ENCODE data around the gene RAPGEFL1. TPM values are rescaled to one million over a fixed set of nuclear protein-coding genes. Genes with fewer than 3 reads are reported as not detected.

Gene RAPGEFL1, protein sequence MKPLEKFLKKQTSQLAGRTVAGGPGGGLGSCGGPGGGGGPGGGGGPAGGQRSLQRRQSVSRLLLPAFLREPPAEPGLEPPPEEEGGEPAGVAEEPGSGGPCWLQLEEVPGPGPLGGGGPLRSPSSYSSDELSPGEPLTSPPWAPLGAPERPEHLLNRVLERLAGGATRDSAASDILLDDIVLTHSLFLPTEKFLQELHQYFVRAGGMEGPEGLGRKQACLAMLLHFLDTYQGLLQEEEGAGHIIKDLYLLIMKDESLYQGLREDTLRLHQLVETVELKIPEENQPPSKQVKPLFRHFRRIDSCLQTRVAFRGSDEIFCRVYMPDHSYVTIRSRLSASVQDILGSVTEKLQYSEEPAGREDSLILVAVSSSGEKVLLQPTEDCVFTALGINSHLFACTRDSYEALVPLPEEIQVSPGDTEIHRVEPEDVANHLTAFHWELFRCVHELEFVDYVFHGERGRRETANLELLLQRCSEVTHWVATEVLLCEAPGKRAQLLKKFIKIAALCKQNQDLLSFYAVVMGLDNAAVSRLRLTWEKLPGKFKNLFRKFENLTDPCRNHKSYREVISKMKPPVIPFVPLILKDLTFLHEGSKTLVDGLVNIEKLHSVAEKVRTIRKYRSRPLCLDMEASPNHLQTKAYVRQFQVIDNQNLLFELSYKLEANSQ
- total RNA-seq (4.3 TPM), polyA plus RNA-seq (ENCODE audit: insufficient read depth, low read depth, low replicate concordance) (0.99 TPM)
- long read RNA-seq, donor 1: 0 reads
- long read RNA-seq, donor 2: 0 reads
- long read RNA-seq, donor 3: 0 reads
- long read RNA-seq, donor 4, partial matches to known transcripts: 5 of 5 reads
- long read RNA-seq, donor 4, other reads (novel, unspliced or antisense): 0 of 5 reads
- long read RNA-seq, donor 5: 0 reads
- long read RNA-seq, donor 6: 0 reads
- long read RNA-seq, donor 7, partial matches to known transcripts: 0 of 1 reads
- long read RNA-seq, donor 7, other reads (novel, unspliced or antisense): 1 of 1 reads
- long read RNA-seq, donor 8: 0 reads
- long read RNA-seq, donor 9: 0 reads
- long read RNA-seq, donor 10, partial matches to known transcripts: 0 of 1 reads
- long read RNA-seq, donor 10, other reads (novel, unspliced or antisense): 0 of 1 reads

DNA sequence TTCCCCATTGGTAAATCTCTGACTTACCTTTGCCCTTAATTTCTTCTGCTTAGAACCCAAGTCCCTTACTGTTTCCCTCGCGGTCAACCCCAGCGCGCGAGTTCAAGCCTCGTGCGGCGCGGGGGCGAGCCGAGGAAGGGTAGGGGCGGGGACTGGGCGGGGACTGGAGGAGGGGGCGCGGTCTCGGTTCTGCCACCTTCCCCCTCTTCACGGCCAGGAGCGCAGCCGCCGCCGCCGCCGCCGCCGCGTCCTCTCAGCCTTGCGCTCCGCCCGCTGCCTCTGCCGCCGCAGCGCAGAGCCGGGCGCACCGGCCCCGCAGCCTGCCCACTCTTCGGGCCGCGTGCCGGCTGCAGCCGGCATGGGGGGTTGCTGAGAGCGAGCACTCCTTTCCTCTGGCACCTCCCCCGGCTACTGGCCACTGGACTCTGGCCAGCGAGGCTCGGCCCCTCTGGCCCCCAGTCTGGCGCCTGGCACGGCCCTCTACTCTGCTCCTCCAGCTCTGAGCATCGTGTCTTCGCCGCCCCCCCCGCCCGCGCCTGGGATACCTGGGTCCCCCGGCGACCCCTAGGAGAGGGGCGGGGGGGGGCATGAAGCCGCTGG lies at the start of gene RAPGEFL1:
RAPGEFL1 (plus strand) TSS at position 196 of the 600 bp plus-strand sequence; CDS start at position 588, 392 bp downstream.
- intact Hi-C loops (cut with DNase I): no loop called here
- H3K9me3 ChIP-seq (ENCODE audit: control insufficient read depth in 2 of 3, insufficient read depth in 1 of 3, low read length in 3 of 3): no peaks in the 10 kb centered on the region
- TF ChIP-seq, protein P1, sequence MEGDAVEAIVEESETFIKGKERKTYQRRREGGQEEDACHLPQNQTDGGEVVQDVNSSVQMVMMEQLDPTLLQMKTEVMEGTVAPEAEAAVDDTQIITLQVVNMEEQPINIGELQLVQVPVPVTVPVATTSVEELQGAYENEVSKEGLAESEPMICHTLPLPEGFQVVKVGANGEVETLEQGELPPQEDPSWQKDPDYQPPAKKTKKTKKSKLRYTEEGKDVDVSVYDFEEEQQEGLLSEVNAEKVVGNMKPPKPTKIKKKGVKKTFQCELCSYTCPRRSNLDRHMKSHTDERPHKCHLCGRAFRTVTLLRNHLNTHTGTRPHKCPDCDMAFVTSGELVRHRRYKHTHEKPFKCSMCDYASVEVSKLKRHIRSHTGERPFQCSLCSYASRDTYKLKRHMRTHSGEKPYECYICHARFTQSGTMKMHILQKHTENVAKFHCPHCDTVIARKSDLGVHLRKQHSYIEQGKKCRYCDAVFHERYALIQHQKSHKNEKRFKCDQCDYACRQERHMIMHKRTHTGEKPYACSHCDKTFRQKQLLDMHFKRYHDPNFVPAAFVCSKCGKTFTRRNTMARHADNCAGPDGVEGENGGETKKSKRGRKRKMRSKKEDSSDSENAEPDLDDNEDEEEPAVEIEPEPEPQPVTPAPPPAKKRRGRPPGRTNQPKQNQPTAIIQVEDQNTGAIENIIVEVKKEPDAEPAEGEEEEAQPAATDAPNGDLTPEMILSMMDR (IDR thresholded peaks at IDR 0.05; ENCODE audit: borderline replicate concordance, extremely low read depth, insufficient read depth): no peak
- peaks cover 0 to 8% (median 0%) of the 10 kb centered on the region in 3 donors for H3K36me3 ChIP-seq (ENCODE audit: control insufficient read depth in 2 of 3, insufficient read depth in 3 of 3, low read length in 3 of 3)
- no peaks in the 10 kb centered on the region for H3K27me3 ChIP-seq (ENCODE audit: control insufficient read depth, insufficient read depth, low read length)
- peak; percentile 85 to 91 (median 90) for DNase-seq
- H3K4me1 ChIP-seq (ENCODE audit: control insufficient read depth in 2 of 3, insufficient read depth in 2 of 3, low read depth in 1 of 3, low read length in 3 of 3): peaks cover 0 to 8% (median 0%) of the 10 kb centered on the region in 3 donors
- H3K9ac ChIP-seq (ENCODE audit: low read length in 3 of 3): peak within 1 kb of the TSS in 1 of 3 donors; percentile 26
- FAIRE-seq: no peak
- peak within 1 kb of the TSS in 1 of 2 donors; percentile 60 for H3K27ac ChIP-seq (ENCODE audit: low read depth in 2 of 2, low read length in 2 of 2)
- H3K4me3 ChIP-seq (ENCODE audit: low read length in 3 of 3): peak within 1 kb of the TSS; percentile 24 to 44 (median 25)

DNA sequence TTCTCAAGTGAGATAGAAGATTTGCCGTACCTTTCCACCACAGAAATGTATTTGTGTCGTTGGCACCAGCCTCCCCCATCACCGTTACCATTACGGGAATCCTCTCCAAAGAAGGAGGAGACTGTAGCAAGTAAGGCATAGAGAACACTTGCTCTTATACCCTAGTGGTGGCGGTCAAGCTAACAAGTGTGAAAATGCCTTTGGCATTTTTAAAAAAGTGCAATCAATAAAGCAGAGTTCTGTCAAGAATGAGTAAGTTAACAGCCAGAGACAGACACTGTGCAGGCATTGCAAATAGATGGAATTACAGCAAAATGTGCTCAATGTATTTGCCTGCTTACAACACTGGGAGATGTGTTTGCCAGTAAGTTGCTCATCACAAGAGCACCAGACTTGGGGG lies 47.8 kb upstream of the RAPGEFL1 start:
- no peak for DNase-seq
- H3K9ac ChIP-seq (ENCODE audit: low read length in 3 of 3): no peak overlapping the region
- H3K27ac ChIP-seq (ENCODE audit: low read depth in 2 of 2, low read length in 2 of 2): no peak overlapping the region
- H3K27me3 ChIP-seq (ENCODE audit: control insufficient read depth, insufficient read depth, low read length): no peaks in the 10 kb centered on the region
- H3K9me3 ChIP-seq (ENCODE audit: control insufficient read depth in 2 of 3, insufficient read depth in 1 of 3, low read length in 3 of 3): no peaks in the 10 kb centered on the region
- no peak overlapping the region for H3K4me3 ChIP-seq (ENCODE audit: low read length in 3 of 3)
- H3K4me1 ChIP-seq (ENCODE audit: control insufficient read depth in 2 of 3, insufficient read depth in 2 of 3, low read depth in 1 of 3, low read length in 3 of 3): peaks cover 0 to 6% (median 4%) of the 10 kb centered on the region in 3 donors
- H3K36me3 ChIP-seq (ENCODE audit: control insufficient read depth in 2 of 3, insufficient read depth in 3 of 3, low read length in 3 of 3): peaks cover 27 to 40% (median 27%) of the 10 kb centered on the region in 3 donors
- intact Hi-C loops (cut with DNase I): no loop called here
- TF ChIP-seq, protein P1 (IDR thresholded peaks at IDR 0.05; ENCODE audit: borderline replicate concordance, extremely low read depth, insufficient read depth): no peak
- no peak for FAIRE-seq

DNA sequence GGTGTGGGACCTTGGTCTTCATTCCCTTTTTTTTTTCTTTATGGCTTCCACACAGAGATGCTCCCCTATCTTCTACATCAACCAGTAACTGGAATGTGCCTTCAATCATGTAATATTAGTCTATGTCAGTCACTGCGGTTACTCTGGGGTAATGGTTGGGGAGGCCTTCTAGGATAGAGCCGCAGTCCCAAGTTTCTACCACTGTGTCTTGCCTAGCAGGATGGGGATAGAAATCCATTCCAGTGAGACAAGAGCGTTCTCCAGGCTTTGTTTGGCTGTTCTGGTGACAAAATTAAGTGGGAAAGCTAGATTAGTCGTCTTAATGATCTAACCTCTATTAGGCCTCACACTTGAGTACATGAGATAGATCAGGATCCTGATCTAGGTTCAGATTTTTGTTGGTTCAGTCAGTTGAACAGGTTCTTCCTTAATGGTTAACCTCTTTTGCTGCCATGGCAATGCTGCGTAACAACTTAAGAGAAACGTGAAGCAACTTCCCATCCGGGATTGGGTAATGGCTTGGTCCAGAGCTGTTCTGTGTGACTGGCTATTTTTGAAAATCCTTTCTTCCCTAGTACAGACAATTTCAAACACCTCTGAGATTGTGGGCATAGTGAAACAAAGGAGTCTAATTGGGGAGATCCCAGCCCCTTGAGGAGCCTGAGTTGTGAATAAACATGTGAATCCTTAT lies 46.8 kb upstream of the RAPGEFL1 start:
- no peaks in the 10 kb centered on the region for H3K9me3 ChIP-seq (ENCODE audit: control insufficient read depth in 2 of 3, insufficient read depth in 1 of 3, low read length in 3 of 3)
- intact Hi-C loops (cut with DNase I): no loop called here
- H3K9ac ChIP-seq (ENCODE audit: low read length in 3 of 3): no peak overlapping the region
- DNase-seq: peak in 1 of 5 donors; percentile 32
- TF ChIP-seq, protein P1 (IDR thresholded peaks at IDR 0.05; ENCODE audit: borderline replicate concordance, extremely low read depth, insufficient read depth): no peak
- H3K27ac ChIP-seq (ENCODE audit: low read depth in 2 of 2, low read length in 2 of 2): peak overlapping the region in 1 of 2 donors; percentile 13
- H3K36me3 ChIP-seq (ENCODE audit: control insufficient read depth in 2 of 3, insufficient read depth in 3 of 3, low read length in 3 of 3): peaks cover 32 to 48% (median 34%) of the 10 kb centered on the region in 3 donors
- FAIRE-seq: no peak
- no peaks in the 10 kb centered on the region for H3K27me3 ChIP-seq (ENCODE audit: control insufficient read depth, insufficient read depth, low read length)
- H3K4me3 ChIP-seq (ENCODE audit: low read length in 3 of 3): no peak overlapping the region
- peaks cover 0 to 3% (median 0%) of the 10 kb centered on the region in 3 donors for H3K4me1 ChIP-seq (ENCODE audit: control insufficient read depth in 2 of 3, insufficient read depth in 2 of 3, low read depth in 1 of 3, low read length in 3 of 3)
